T-helper 22 cell (primary cell): ENCODE data around the gene FAM171A1.
"Not testable (repeated sequence)": the region's sequence is repeated elsewhere in the genome, so short reads cannot be mapped to it uniquely, and the experiment has no call there.

Experiments
- DNase-seq: peaks from one replicate; pipeline ENCODE4 v3.0.0-alpha.2; 2020; ENCODE audit warnings: low read depth

The FAM171A1 gene

DNA sequence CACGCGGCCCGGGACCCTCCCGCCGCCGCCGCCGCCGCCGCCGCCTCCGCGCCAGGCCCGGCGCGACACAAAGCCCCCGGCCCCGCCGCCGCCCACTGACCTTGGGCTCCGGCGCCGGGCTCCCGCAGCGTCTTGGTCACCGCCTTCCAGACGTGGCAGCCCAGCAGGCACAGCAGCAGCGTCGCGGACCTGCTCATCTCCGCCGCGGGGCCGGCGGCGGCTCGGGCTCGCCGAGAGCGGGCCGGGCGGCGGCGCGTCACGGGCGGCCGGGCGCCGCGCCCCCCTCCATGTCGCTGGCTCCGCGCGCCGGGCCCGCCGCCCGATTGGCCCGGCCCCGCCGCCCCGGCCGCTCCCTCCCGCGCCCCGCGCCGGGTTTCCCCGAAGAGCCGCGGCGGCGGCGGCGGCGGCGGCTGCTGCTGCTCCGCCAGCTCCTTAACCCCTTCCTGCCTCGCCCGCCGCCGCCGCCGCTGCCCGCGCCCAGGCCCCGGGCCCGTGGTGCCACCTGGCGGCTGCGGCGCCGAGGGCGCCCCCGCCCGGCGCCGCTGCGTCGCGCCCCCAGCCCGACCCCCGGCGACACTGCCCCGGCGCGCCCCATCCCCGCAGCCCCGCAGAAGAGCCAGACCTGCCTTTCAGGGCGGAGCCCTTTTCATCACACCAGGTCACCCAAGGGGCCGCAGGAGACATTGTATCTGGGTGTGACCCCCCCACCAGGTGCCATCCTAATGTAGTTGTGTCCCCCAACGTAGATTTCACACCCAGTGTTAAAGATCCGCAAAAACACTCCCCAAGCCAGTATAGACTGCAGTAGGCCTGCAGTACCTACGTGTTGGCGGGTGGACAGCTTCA is at the start of gene FAM171A1:
FAM171A1 (minus strand) TSS at position 434 of the 846 bp plus-strand sequence; CDS start at position 197, 237 bp downstream.
- DNase-seq = peak; percentile 45

DNA sequence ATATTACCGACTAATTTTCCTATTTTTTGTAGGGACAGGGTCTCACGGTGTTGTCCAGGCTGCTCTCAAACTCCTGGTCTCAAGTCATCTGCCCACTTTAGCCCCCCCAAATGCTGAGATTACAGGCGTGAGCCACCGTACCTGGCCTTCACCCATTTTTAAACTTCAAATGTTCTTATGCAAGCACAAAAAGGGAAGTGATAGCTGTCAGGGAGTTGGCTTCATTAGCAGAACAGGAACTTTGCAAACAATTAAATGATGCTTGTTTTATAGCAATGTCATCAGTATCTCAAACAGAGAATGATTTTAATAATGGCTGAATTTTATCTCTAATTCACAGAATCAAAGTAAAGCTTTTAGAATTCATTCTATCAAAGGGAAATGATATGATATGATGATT is 49.8 kb upstream of the FAM171A1 start:
- no peak for DNase-seq

DNA sequence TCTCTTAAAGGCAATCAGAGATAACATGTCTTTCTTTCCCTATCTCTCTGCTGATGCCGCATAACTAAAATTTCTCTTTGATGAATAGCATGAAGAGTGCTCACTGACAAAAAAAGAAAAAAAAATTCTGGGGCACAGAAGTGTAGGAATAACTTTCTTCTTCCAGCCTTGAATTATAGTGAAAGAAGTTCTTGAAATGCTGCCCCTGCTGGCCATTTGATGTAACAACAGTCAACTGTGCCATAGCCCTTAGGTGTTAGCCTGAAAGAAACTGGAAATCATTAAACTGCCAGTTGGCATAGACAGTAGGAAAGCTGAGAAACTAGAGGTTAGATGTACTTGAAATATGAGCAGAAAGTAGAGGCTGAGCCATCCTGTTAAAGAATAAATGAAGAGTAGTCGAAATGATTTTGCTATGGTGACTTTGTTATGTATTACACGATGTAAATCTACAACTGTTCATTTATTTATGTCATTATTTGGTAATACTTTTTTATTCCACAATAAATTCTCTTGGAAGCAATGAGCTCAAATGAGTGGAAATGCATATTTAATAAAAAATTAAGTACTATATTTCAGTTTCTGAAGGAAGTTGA is 48.3 kb upstream of the FAM171A1 start:
- DNase-seq = no peak

DNA sequence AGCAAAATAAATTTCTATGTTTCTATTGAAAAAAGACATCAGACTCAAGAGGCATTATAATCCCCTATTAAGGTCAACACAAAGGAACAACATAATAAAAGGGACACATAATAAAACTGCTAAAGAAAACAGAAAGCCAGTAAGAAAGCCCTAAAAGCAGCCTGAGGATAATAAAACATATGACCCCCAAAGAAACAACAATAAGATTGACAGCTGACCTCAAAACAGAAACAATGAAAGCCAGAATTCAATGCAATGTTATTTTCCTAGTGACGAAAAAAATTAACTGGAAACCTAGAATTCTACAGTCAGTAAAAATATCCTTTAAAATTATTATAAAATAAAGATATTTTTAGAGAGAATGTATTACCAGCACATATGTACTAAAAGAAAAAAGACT is 44.9 kb upstream of the FAM171A1 start:
- DNase-seq = no peak

DNA sequence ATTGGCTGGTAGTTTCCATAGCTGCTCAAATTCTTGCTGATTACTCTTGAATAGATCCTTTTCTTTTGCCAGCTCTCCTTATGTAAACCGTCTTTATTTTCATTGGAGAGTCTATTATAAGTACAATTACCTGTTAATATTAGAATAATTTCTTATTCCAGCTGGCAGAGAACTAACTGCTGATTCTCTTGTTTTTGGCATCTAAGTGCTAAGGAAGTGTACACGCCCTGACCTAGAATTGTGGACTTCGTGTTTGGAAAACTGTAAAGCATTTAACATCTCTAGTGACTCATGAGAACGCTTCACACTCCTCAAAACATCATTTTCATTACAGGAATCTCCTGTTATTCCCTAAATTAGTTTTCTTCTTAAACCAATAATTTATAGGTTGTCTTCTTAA is 39.9 kb upstream of the FAM171A1 start:
- DNase-seq = no peak

DNA sequence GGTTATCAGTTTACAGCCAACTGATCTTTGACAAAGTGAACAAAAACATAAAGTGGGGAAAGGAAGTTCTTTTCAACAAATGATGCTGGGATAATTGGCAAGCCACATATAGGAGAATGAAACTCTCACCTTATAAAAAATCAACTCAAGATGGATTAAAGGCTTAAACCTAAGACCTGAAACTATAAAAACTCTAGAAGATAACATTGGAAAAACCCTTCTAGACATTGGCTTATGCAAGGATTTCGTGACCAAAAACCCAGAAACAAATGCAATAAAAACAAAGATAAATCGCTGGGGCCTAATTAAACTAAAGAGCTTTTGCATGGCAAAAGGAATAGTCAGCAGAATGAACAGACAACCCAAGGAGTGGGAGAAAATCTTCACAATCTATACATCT is 38.3 kb upstream of the FAM171A1 start:
- not testable (repeated sequence) for DNase-seq

DNA sequence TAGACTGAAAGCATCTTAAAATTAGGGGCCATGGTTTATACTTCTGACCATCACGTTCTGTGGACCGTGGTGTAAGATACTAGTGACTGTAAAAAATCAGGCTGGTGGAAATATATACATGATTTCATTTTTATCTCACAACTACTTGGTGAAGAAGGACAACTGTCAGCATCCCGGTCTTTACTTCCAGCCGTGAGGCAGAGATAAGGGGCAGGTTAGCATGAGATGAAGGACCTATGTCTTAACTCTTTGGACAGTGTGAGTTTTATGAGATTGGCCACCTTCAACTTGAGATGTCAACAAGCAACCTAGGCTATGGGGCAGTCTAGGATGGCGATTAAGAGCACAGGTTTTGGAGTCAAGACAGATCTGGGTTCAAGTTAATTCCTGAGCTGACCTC is 37.5 kb upstream of the FAM171A1 start:
- no peak for DNase-seq

DNA sequence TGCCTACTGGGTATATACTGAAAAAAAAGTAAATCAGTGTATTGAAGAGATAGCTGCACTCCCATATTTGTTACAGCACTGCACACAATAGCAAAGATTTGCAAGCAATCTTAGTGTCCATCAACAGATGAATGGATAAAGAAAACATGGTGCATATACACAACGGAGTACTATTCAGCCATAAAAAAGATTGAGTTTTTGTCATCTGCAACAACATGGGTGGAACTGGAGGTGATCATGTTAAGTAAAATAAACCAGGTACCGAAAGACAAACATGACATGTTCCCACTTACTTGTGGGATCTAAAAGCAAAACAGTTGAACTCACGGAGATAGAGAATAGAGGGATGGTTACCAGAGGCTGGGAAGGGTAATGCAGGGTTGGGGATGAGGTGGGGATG is 34.2 kb upstream of the FAM171A1 start:
- DNase-seq = no peak

DNA sequence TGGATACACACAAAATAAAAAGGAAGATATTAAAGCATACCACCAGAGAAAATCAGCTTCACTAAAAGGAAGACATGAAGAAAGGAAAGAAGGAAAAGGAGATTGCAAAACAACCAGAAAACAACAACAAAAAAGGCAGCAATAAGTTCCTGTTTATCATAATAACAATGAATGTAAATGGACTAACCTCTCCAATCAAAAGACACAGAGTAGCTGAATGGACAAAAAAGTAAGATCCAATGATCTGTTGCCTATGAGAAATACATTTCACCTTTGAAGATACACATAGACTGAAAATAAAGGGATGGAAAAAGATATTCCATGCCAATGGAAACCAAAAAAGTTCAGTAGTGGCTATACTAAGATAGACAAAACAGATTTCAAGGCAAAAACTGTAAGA is 30.3 kb upstream of the FAM171A1 start:
- no peak for DNase-seq

DNA sequence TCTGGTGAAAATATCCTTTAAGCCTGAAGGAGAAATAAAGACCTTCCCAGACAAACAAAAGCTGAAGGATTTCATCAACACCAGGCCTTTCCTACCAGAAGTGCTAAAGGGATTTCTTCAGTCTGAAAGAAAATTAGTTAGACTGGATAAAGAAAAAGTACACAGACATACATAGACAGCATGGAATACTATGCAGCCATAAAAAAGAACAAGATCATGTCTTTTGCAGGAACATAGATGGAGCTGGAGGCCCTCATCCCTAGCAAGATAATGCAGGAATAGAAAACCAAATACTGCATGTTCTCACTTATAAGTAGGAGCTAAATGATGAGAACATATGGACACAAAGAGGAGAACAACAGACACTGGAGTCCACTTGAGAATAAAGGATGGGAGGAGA is 29.4 kb upstream of the FAM171A1 start:
- DNase-seq = not testable (repeated sequence)

DNA sequence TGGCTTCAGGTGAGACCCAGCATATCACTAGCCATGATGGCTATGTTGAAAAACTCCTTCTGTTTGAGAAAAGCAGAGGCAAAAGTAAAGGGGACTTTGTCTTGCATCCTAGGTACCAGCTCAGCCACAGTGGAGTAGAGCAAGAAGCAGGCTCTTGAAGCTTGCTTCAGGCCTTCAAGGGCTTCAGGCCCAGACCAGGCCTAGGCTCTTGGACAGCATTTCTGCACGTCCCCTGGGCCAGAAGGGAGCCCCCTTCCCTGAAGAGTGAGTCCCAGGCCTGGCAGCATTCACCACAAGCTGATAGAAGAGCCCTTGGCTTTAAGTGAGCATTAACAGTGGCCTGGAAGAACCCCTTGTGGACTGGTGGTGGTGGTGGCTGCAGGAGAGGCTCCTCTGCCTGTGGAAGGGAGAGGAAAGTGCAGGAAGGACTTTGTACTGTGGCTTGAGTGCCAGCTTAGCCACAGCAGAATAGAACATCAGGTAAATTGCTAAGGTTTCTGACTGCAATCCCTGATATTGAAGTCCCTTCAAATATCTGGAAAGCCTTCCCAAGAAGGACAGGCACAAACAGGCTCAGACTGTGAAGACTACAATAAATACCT is 28.1 kb upstream of the FAM171A1 start:
- DNase-seq = no peak

DNA sequence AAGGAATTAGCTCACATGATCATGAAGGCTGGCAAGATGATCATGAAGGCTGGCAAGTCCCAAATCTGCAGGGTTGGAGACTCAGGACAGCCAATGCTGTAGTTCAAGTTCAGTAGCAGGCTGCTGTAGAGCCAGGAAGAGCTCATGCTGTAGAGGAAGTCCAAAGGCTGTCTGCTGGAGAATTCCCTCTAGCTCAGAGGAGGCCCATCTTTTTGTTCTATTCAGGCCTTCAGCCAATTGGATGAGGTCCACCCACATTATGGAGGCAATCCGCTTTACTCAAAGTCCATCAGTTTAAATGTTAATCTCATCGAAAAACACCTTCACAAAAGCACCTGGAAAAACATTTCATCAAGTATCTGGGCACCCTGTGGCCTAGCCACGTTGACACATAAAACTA is 24.8 kb upstream of the FAM171A1 start:
- DNase-seq = no peak

DNA sequence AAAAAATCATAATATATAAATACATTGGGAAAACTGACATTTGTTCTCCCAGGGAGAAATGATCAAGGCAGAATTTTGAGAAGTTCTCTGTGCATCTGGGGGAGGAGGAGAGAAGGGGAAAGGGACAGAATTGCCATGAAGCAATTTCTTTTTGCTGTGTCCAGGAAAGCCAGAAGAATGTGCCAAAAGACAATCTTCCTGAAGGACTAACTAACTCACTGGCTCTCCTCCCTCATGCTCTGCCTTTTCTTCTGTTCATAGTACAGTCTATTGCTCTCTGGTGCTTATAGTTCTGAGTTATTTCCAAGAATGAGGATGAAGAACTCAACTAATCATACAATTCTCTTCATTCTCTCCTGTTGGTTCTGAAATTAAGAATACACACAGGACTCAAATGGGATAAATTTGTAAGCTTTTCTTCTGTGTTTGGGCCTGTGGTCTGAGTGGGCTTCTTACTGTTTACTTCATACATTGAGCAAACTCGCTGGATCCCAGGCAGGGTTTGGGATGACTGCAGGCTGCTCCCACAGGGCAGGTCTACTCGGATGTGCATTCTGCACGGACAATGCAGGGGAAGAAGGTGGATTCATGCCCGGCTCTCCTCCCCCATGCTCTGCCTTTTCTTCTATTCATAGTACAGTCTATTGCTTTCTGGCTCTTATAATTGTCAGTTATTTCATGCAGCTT is 22.2 kb upstream of the FAM171A1 start:
- DNase-seq = no peak

DNA sequence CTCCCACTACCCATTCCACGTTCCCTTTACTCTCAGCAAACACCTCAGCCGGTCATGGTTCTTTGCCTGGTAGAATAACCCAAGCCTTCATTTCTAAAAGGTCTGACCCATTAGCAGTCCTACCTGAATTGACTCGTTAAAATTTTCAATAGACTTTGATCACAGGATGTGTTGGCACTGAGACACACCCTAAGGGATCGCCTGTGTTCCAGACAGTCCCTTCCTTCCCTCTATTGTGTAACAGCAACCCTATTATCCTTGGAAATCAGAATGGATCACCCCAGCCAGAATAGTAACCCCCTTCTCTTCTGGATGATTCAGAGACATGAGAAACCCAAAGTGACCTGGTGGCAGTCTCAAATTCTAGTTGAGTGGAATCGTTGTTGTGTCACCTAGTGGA is 20.4 kb upstream of the FAM171A1 start:
- DNase-seq = no peak

DNA sequence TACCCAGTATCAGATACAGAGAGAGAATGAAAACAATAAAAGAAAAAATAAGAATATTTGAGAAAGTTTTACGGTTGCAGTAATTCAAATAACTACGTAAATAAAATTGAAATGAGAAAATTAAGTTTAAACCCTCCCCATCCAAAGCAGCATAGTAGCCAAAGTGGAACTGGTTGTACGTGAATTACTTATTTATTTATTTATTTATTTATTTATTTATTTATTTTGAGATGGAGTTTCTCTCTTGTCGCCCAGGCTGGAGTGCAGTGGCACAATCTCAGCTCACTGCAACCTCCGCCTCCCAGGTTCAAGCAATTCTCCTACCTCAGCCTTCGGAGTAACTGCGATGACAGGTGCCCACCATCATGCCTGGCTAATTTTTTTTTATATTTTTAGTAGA is 17.1 kb upstream of the FAM171A1 start:
- not testable (repeated sequence) for DNase-seq

DNA sequence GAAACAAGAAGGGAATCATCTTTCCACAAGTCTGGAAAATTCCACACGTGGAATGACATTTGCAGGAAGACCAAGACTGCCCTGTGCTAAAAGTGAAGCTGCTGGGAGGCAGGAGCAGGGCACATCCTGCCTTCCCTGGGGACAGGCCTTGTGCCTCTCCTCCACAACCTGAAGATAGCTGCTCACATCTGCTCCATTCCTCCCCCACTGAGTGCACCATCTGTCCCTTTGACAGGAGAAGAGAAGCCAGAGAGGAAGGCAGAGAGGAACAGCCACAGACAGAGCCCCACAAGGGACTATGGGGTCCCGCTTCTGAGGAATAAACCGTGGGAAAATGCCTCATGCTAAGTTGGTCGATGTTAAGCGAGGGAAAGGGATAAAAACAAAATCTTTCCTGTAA is 15.9 kb upstream of the FAM171A1 start:
- DNase-seq = no peak

DNA sequence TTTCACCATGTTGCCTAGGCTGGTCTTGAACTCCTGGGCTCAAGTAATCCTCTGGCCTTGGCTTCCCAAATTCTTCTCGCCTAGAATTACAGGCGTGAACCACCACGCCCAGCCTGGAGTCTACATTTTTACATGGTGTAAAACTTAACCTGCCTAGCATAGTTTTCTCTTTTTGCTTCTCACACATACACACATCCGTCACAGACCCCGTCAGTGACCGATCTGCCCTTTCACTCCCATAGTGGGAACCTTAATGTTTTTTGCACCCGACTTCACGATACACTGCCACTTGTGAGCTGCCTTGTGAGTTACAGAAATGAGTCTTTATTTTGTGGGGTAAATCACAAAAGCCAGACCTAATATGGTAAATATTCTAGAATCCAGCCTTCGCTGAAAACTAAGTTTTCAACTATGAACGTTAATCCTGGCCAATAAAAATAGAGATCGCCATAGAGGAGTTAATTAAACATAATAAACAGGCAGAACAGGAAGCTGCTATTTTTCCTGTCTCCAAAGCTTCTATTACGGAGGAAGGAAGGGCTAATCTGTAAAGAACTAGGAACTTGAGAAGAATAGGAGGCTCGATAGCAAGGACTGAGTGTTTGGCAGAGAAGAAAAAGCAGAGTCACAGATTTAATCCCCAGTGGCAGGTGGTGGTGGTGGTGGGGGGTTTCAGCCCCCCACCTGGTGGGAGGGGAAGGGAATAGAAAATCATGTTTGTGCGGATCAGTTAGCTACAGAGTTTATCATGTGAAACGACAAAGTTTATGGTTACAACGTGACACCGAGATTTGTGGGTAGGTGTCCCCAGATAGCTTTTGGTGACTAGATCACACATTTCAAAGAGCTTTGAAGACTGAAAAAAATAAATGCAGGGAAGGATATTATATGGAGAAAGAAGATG is 14.7 kb upstream of the FAM171A1 start:
- DNase-seq = no peak

DNA sequence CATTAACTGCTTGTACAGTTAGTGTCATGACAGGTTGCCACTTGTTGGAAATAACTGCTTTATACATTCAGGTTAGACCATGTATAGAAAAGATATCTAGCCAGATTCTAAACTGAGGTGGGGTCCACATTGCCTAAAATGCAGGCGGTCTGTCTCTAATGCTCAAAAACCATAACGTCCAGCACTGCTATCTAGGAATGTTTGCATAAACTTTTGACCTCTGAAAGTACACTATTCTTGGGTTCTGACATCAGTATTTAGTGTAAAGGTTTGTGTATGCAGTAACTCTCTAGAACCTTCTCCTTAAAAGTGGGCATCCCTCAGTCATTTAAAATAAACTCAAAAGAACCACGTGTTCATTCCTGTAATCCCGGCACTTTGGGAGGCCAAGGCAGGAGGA is 10.3 kb upstream of the FAM171A1 start:
- DNase-seq = no peak

DNA sequence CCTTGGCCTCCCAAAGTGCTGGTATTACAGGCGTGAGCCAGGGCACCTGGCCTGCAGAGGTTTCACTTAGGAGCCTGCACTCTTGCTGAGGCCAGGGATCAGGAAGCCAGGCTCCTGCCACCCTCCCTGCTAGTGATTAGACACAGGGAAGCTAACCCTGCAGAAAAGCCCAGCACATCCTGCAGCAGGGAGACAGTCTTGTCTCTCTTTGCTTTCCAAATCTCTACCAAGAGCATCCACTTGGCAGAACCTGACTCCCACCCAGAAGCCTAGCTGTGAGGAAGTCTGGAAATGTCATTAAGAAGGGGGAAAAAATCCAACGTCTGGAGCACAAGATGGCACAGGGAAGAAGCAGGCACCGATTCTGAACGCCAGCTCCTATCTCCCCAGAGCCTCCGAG is 8.0 kb upstream of the FAM171A1 start:
- no peak for DNase-seq

DNA sequence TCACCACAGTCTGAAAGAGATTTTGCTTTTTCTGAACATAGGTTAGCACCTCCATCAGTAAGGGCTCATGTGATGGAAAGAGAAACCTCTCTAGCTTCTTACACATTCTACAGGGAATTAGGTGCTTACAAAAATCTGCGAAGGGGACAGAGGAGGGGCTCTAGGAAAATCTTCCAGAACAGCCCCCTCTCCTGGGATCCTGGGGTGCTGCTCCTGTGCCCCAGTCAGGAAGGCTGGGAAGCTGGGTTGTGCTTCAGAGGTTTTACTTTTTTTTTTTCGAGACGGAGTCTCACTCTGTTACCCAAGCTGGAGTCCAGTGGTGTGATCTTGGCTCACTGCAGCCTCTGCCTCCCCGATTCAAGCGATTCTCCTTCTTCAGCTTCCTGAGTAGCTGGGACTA is 7.5 kb upstream of the FAM171A1 start:
- DNase-seq = no peak

DNA sequence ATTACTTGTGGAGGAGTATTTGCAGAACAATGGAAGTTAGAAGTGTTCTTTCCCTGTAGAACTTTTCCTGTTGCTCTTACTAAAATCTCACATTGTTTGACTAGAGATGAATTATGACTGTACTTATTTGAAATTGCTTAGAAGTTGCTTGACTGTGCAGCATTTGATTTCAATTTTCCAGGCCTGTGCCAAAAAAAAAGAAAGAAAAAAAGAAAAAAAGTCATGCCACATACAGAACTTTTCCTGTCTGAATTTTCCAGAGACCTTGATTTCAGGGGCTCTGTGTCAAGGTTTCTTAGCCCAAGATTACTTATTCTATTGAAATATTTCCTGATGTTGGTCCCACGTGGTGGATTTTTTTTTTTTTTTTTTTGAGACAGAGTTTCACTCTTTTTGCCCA is 3.5 kb upstream of the FAM171A1 start:
- DNase-seq = no peak

DNA sequence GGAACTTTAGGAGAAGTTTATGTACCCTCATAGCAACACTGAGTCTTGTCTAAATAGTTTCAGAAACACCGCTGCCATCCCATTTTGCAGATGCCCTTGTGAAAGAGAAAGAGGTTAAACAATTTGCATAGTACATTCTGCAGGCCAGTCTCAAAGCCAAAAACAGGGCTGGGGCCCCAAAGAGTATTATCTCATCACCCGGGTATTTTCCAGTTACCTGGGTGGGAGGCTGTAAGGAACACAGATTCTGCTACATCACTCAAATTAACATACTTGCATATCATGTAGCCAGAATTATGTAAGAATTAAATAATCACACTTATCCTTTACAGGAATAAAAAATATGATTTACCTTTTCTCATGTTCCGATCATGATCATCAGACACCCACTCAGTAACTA is 3.1 kb upstream of the FAM171A1 start:
- no peak for DNase-seq
